ENCODE data around the gene FAM193B. TPM values are rescaled to one million over a fixed set of nuclear protein-coding genes. Genes with fewer than 3 reads are reported as not detected.
"Not testable (repeated sequence)": the region's sequence is repeated elsewhere in the genome, so short reads cannot be mapped to it uniquely, and the experiment has no call there.

FAM193B gene
- total RNA-seq, 1 donor from 2014 or later, result 21.5 TPM

GRCh38 chr5:177576169-177576568 lies 21.8 kb upstream of the FAM193B start:
- peaks cover 10% of the 10 kb centered on the region for H3K27me3 ChIP-seq (ENCODE audit: low read depth)
- no peak for DNase-seq
- no peak overlapping the region for H3K4me3 ChIP-seq
- H3K4me1 ChIP-seq, result no peaks in the 10 kb centered on the region
- H3K36me3 ChIP-seq, result no peaks in the 10 kb centered on the region
- H3K9me3 ChIP-seq (replicated peaks), result no peaks in the 10 kb centered on the region
- no peak overlapping the region for H3K27ac ChIP-seq (replicated peaks)
- no peak for TF ChIP-seq CTCF (IDR thresholded peaks at IDR 0.05; ENCODE audit: borderline replicate concordance)
- intact Hi-C loops (cut with micrococcal nuclease), result no loop called here

GRCh38 chr5:177575488-177575887 lies 21.1 kb upstream of the FAM193B start:
- Histone ChIP-seq H3K36me3 (no peaks in the 10 kb centered on the region), H3K27me3 (ENCODE audit: low read depth) (peaks cover 10% of the 10 kb centered on the region), H3K4me3 (no peak overlapping the region), H3K9me3 (replicated peaks) (no peaks in the 10 kb centered on the region), H3K27ac (replicated peaks) (no peak overlapping the region), H3K4me1 (no peaks in the 10 kb centered on the region)
- TF ChIP-seq CTCF (IDR thresholded peaks at IDR 0.05; ENCODE audit: borderline replicate concordance), result no peak
- DNase-seq, result no peak
- intact Hi-C loops (cut with micrococcal nuclease), result no loop called here

- no peak for DNase-seq
- no peak overlapping the region for H3K4me3 ChIP-seq
- TF ChIP-seq CTCF (IDR thresholded peaks at IDR 0.05; ENCODE audit: borderline replicate concordance), result no peak
- no peak overlapping the region for H3K27ac ChIP-seq (replicated peaks)
- peaks cover 25% of the 10 kb centered on the region for H3K27me3 ChIP-seq (ENCODE audit: low read depth)
- intact Hi-C loops (cut with micrococcal nuclease), result no loop called here
- H3K9me3 ChIP-seq (replicated peaks), result no peaks in the 10 kb centered on the region
- H3K4me1 ChIP-seq, result no peaks in the 10 kb centered on the region
- no peaks in the 10 kb centered on the region for H3K36me3 ChIP-seq
Observed at GRCh38 chr5:177569894-177570293, 15.5 kb upstream of the FAM193B start.

GRCh38 chr5:177568326-177568725 lies 14.0 kb upstream of the FAM193B start:
- intact Hi-C loops (cut with micrococcal nuclease), result no loop called here
- no peak overlapping the region for H3K27ac ChIP-seq (replicated peaks)
- H3K27me3 ChIP-seq (ENCODE audit: low read depth), result peaks cover 35% of the 10 kb centered on the region
- no peaks in the 10 kb centered on the region for H3K4me1 ChIP-seq
- DNase-seq, result no peak
- H3K36me3 ChIP-seq, result no peaks in the 10 kb centered on the region
- no peak overlapping the region for H3K4me3 ChIP-seq
- TF ChIP-seq CTCF (IDR thresholded peaks at IDR 0.05; ENCODE audit: borderline replicate concordance), result no peak
- H3K9me3 ChIP-seq (replicated peaks), result no peaks in the 10 kb centered on the region

- no peak for DNase-seq
- intact Hi-C loops (cut with micrococcal nuclease), result no loop called here
- H3K4me1 ChIP-seq, result no peaks in the 10 kb centered on the region
- no peak overlapping the region for H3K4me3 ChIP-seq
- no peak for TF ChIP-seq CTCF (IDR thresholded peaks at IDR 0.05; ENCODE audit: borderline replicate concordance)
- H3K27me3 ChIP-seq (ENCODE audit: low read depth), result peaks cover 35% of the 10 kb centered on the region
- no peak overlapping the region for H3K27ac ChIP-seq (replicated peaks)
- no peaks in the 10 kb centered on the region for H3K36me3 ChIP-seq
- H3K9me3 ChIP-seq (replicated peaks), result no peaks in the 10 kb centered on the region
Observed at GRCh38 chr5:177565046-177565445, 10.7 kb upstream of the FAM193B start.

GRCh38 chr5:177559446-177559941 lies 5.1 kb upstream of the FAM193B start:
- intact Hi-C loops (cut with micrococcal nuclease); H3K27me3 ChIP-seq (ENCODE audit: low read depth); H3K4me1 ChIP-seq; H3K4me3 ChIP-seq; H3K27ac ChIP-seq (replicated peaks); H3K9me3 ChIP-seq (replicated peaks); DNase-seq; H3K36me3 ChIP-seq: not testable (repeated sequence)

All from left ventricle myocardium inferior (tissue), 1 donor.